ENCODE results near the gene KLC4. TPM values are rescaled to one million over a fixed set of nuclear protein-coding genes. Genes with fewer than 3 reads are reported as not detected.
A peak's percentile ranks its signal among the peaks of the same experiment; 100 is the strongest.

KLC4 gene
- total and polyA plus RNA-seq, 4 donors = 16.1 to 36.0 (median 26.4) TPM

GRCh38 chr6:43045371-43045930 lies 14.0 kb upstream of the KLC4 start:
- Histone ChIP-seq H3K9ac (ENCODE audit: insufficient read depth in 1 of 2, low read length in 2 of 2) (no peak overlapping the region), H3K4me1 (ENCODE audit: control insufficient read depth in 5 of 5, insufficient read depth in 5 of 5, low read length in 5 of 5) (no peaks in the 10 kb centered on the region), H3K27me3 (ENCODE audit: control insufficient read depth in 3 of 3, insufficient read depth in 3 of 3, low read length in 2 of 3) (no peaks in the 10 kb centered on the region), H3K4me3 (no peak overlapping the region), H3K9me3 (ENCODE audit: control insufficient read depth in 4 of 4, insufficient read depth in 3 of 4, low read length in 3 of 4) (no peaks in the 10 kb centered on the region), H3K27ac (ENCODE audit: low read depth in 1 of 2, low read length in 1 of 2) (no peak overlapping the region), H3K36me3 (ENCODE audit: control insufficient read depth in 4 of 4, insufficient read depth in 4 of 4, low read length in 4 of 4) (peaks cover 0 to 62% (median 51%) of the 10 kb centered on the region in 4 donors)
- TF ChIP-seq CTCF (IDR thresholded peaks at IDR 0.05; ENCODE audit: control extremely low read depth, extremely low read depth) = no peak
- WGBS, 2 donors = 93 to 95% methylated on average over 11 of the region's 11 CpGs
- ATAC-seq (ENCODE audit: insufficient read depth, low FRiP score) (no peak), DNase-seq (no peak)

- Histone ChIP-seq H3K27me3 (ENCODE audit: control insufficient read depth in 3 of 3, insufficient read depth in 3 of 3, low read length in 2 of 3) (no peaks in the 10 kb centered on the region), H3K4me3 (no peak overlapping the region), H3K9ac (ENCODE audit: insufficient read depth in 1 of 2, low read length in 2 of 2) (no peak overlapping the region), H3K4me1 (ENCODE audit: control insufficient read depth in 5 of 5, insufficient read depth in 5 of 5, low read length in 5 of 5) (peaks cover 0 to 24% (median 3%) of the 10 kb centered on the region in 5 donors), H3K27ac (ENCODE audit: low read depth in 1 of 2, low read length in 1 of 2) (no peak overlapping the region), H3K36me3 (ENCODE audit: control insufficient read depth in 4 of 4, insufficient read depth in 4 of 4, low read length in 4 of 4) (peaks cover 0 to 59% (median 45%) of the 10 kb centered on the region in 4 donors), H3K9me3 (ENCODE audit: control insufficient read depth in 4 of 4, insufficient read depth in 3 of 4, low read length in 3 of 4) (no peaks in the 10 kb centered on the region)
- DNase-seq (no peak), ATAC-seq (ENCODE audit: insufficient read depth, low FRiP score) (no peak)
- no peak for TF ChIP-seq CTCF (IDR thresholded peaks at IDR 0.05; ENCODE audit: control extremely low read depth, extremely low read depth)
- 92 to 95% methylated on average over 7 of the region's 7 CpGs for WGBS, 2 donors
Observed at GRCh38 chr6:43047998-43048397, 11.4 kb upstream of the KLC4 start.

GRCh38 chr6:43050981-43051380 lies 8.4 kb upstream of the KLC4 start:
- H3K9me3 ChIP-seq (ENCODE audit: control insufficient read depth in 4 of 4, insufficient read depth in 3 of 4, low read length in 3 of 4) = no peaks in the 10 kb centered on the region
- peak overlapping the region in 1 of 2 donors; percentile 11 for H3K9ac ChIP-seq (ENCODE audit: insufficient read depth in 1 of 2, low read length in 2 of 2)
- peaks cover 0 to 31% (median 7%) of the 10 kb centered on the region in 5 donors for H3K4me1 ChIP-seq (ENCODE audit: control insufficient read depth in 5 of 5, insufficient read depth in 5 of 5, low read length in 5 of 5)
- TF ChIP-seq CTCF (IDR thresholded peaks at IDR 0.05; ENCODE audit: control extremely low read depth, extremely low read depth) = no peak
- H3K4me3 ChIP-seq = no peak overlapping the region
- H3K27ac ChIP-seq (ENCODE audit: low read depth in 1 of 2, low read length in 1 of 2) = no peak overlapping the region
- 93 to 97% methylated on average over 17 of the region's 17 CpGs for WGBS, 2 donors
- H3K27me3 ChIP-seq (ENCODE audit: control insufficient read depth in 3 of 3, insufficient read depth in 3 of 3, low read length in 2 of 3) = no peaks in the 10 kb centered on the region
- DNase-seq (no peak), ATAC-seq (ENCODE audit: insufficient read depth, low FRiP score) (no peak)
- peaks cover 0 to 45% (median 40%) of the 10 kb centered on the region in 4 donors for H3K36me3 ChIP-seq (ENCODE audit: control insufficient read depth in 4 of 4, insufficient read depth in 4 of 4, low read length in 4 of 4)
